Panc1 (cell line): ENCODE data around the gene CALD1. TPM values are rescaled to one million over a fixed set of nuclear protein-coding genes. Genes with fewer than 3 reads are reported as not detected.

ENCODE experiments used
- ATAC-seq: fragments of 200-7000 bp; cut with Tn5 transposase; 2 replicates; pipeline ENCODE4 v1.9.1; 2020; ENCODE audit warnings: mild to moderate bottlenecking, moderate library complexity
- BruUV-seq: library from RNA; stranded (reverse); fragments of 400-500 nt; replicated peaks from 2 replicates; lab custom pipeline; 2021; lab: Mats Ljungman, UMichigan
- CTCF ChIA-PET: fragments of 300-600 bp; sonication (Branson Sonifier 250); formaldehyde crosslinking; loops from one replicate; lab custom pipeline; 2022; ENCODE audit warnings: antibody characterized with exemption; lab: Charles Lee
- POLR2A ChIA-PET: fragments of 300-600 bp; sonication (Branson Sonifier 250); formaldehyde crosslinking; loops from one replicate; lab custom pipeline; 2022; ENCODE audit warnings: antibody characterized with exemption; lab: Charles Lee
- DNase-seq: peaks from one replicate; pipeline ENCODE4 v3.0.0-alpha.2; 2010; ENCODE audit warnings: low read depth, low spot score
- H3K27ac ChIP-seq: 2 replicates; pipeline ENCODE4 v1.5.1; 2011; ENCODE audit warnings: mild to moderate bottlenecking, low read length, inconsistent platforms
- H3K27me3 ChIP-seq: fragments of 200-500 bp; sonication (Bioruptor generic); 2 replicates; pipeline ENCODE4 v1.6.0; 2014; ENCODE audit warnings: low read length, inconsistent platforms; ENCODE audit not compliant: control insufficient read depth, insufficient read depth
- H3K36me3 ChIP-seq: fragments of 200-500 bp; sonication (Bioruptor generic); 2 replicates; pipeline ENCODE4 v1.5.1; 2014; ENCODE audit warnings: inconsistent platforms, mild to moderate bottlenecking, low read length, moderate library complexity; ENCODE audit not compliant: control insufficient read depth, insufficient read depth
- H3K4me1 ChIP-seq: 2 replicates; pipeline ENCODE4 v1.5.1; 2011; ENCODE audit warnings: inconsistent platforms, mild to moderate bottlenecking, low read length, moderate library complexity; ENCODE audit not compliant: control insufficient read depth, insufficient read depth
- H3K4me3 ChIP-seq, 2 experiments: 2 replicates each; pipeline ENCODE4 v1.5.1; 2011 to 2012; ENCODE audit warnings: low read depth in 2 of 2, low read length in 2 of 2, mild to moderate bottlenecking in 2 of 2, inconsistent platforms in 1 of 2, moderate library complexity in 1 of 2
- H3K9me3 ChIP-seq: fragments of 200-500 bp; sonication (Bioruptor generic); 2 replicates; pipeline ENCODE4 v1.5.1; 2014; ENCODE audit warnings: low read depth, mild to moderate bottlenecking, inconsistent platforms, low read length, moderate library complexity; ENCODE audit not compliant: control insufficient read depth, insufficient read depth
- CTCF ChIP-seq: fragments of 450-650 bp; IDR thresholded peaks from 2 replicates; pipeline ENCODE4 v1.5.1; 2017; ENCODE audit warnings: mild to moderate bottlenecking
- POLR2AphosphoS5 ChIP-seq: IDR thresholded peaks from 2 replicates; pipeline ENCODE4 v1.6.1; 2012; ENCODE audit warnings: mild to moderate bottlenecking, low read depth, low read length, moderate library complexity
- SIN3A ChIP-seq: IDR thresholded peaks from 2 replicates; pipeline ENCODE4 v1.6.1; 2012; ENCODE audit warnings: low read depth, mild to moderate bottlenecking, low read length, moderate library complexity, borderline replicate concordance; ENCODE audit not compliant: insufficient read depth
- TCF7L2 ChIP-seq: IDR thresholded peaks from 2 replicates; pipeline ENCODE4 v1.6.1; 2011; ENCODE audit warnings: mild to moderate bottlenecking, low read depth, low read length, inconsistent platforms
- in situ Hi-C: cut with HindIII; loops from 2 replicates; pipeline ENCODE4 v1.10.0; 2016; ENCODE audit warnings: low sequenced_read_pairs, low pct_unique_long_range_greater_than_20kb
- intact Hi-C: fragments of 100-400 bp; cut with micrococcal nuclease; formaldehyde crosslinking; loops from one replicate; pipeline ENCODE4 v1.10.0; 2022; ENCODE audit not compliant: unreplicated experiment
- total RNA-seq: library from RNA; stranded (reverse); gene quantifications from one replicate; pipeline ENCODE4 v1.2.1, GENCODE V29; 2021; ENCODE audit not compliant: unreplicated experiment
- TF ChIP-seq, protein P1 (sequence below), 2 experiments: IDR thresholded peaks; 2 replicates each; pipeline ENCODE4 v1.6.1; 2011 to 2012; ENCODE audit warnings: low read depth in 2 of 2, control low read depth in 1 of 2, low read length in 1 of 2, mild to moderate bottlenecking in 1 of 2, moderate library complexity in 1 of 2; ENCODE audit not compliant: insufficient read depth in 1 of 2

Gene CALD1
- total RNA-seq, 1 experiment from 2014 or later = 9.2 TPM

- ChIA-PET POLR2A (no interaction called here), CTCF (no interaction called here)
- in situ Hi-C loops (no loop called here), intact Hi-C loops (no loop called here)
- no TSS peak for BruUV-seq
- ATAC-seq (no peak), DNase-seq (no peak)
- TF ChIP-seq SIN3A (no peak), TCF7L2 (no peak), CTCF (no peak), POLR2AphosphoS5 (no peak)
- TF ChIP-seq, protein P1, sequence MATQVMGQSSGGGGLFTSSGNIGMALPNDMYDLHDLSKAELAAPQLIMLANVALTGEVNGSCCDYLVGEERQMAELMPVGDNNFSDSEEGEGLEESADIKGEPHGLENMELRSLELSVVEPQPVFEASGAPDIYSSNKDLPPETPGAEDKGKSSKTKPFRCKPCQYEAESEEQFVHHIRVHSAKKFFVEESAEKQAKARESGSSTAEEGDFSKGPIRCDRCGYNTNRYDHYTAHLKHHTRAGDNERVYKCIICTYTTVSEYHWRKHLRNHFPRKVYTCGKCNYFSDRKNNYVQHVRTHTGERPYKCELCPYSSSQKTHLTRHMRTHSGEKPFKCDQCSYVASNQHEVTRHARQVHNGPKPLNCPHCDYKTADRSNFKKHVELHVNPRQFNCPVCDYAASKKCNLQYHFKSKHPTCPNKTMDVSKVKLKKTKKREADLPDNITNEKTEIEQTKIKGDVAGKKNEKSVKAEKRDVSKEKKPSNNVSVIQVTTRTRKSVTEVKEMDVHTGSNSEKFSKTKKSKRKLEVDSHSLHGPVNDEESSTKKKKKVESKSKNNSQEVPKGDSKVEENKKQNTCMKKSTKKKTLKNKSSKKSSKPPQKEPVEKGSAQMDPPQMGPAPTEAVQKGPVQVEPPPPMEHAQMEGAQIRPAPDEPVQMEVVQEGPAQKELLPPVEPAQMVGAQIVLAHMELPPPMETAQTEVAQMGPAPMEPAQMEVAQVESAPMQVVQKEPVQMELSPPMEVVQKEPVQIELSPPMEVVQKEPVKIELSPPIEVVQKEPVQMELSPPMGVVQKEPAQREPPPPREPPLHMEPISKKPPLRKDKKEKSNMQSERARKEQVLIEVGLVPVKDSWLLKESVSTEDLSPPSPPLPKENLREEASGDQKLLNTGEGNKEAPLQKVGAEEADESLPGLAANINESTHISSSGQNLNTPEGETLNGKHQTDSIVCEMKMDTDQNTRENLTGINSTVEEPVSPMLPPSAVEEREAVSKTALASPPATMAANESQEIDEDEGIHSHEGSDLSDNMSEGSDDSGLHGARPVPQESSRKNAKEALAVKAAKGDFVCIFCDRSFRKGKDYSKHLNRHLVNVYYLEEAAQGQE (IDR thresholded peaks at IDR 0.05; ENCODE audit: insufficient read depth in 1 of 2, low read depth in 2 of 2, low read length in 1 of 2) = no peak
- Histone ChIP-seq H3K36me3 (no peaks in the 10 kb centered on the region), H3K4me1 (no peaks in the 10 kb centered on the region), H3K27ac (no peak overlapping the region), H3K4me3 (no peak overlapping the region), H3K27me3 (no peaks in the 10 kb centered on the region), H3K9me3 (no peaks in the 10 kb centered on the region)
These were observed 166.8 kb downstream of the CALD1 start for GRCh38 chr7:134946260-134946659.

- POLR2A ChIA-PET = interaction anchor here (0.6 to 0.7 kb wide), 2 partner anchors 9 to 346 kb away, joined by 3 read pairs; no protein-coding TSS in a partner anchor
- Histone ChIP-seq H3K4me3 (no peak overlapping the region), H3K27ac (no peak overlapping the region), H3K36me3 (no peaks in the 10 kb centered on the region), H3K4me1 (no peaks in the 10 kb centered on the region), H3K27me3 (no peaks in the 10 kb centered on the region), H3K9me3 (no peaks in the 10 kb centered on the region)
- ATAC-seq (no peak), DNase-seq (no peak)
- BruUV-seq = no TSS peak
- CTCF ChIA-PET = no interaction called here
- intact Hi-C loops (no loop called here), in situ Hi-C loops (no loop called here)
- TF ChIP-seq, protein P1 (IDR thresholded peaks at IDR 0.05; ENCODE audit: insufficient read depth in 1 of 2, low read depth in 2 of 2, low read length in 1 of 2) = no peak
- TF ChIP-seq TCF7L2 = no peak
- no peak for TF ChIP-seq SIN3A
- TF ChIP-seq CTCF = no peak
These were observed 167.9 kb downstream of the CALD1 start for GRCh38 chr7:134947329-134947728.
